GM18858 (cell line): Measurements from ENCODE around the gene EPHB4.
"Not testable (repeated sequence)": the region's sequence is repeated elsewhere in the genome, so short reads cannot be mapped to it uniquely, and the experiment has no call there.

Experiments
- ATAC-seq: cut with Tn5 transposase; IDR thresholded peaks from one replicate; pipeline ENCODE4 v1.9.1; 2021; ENCODE audit not compliant: unreplicated experiment

The EPHB4 gene

DNA sequence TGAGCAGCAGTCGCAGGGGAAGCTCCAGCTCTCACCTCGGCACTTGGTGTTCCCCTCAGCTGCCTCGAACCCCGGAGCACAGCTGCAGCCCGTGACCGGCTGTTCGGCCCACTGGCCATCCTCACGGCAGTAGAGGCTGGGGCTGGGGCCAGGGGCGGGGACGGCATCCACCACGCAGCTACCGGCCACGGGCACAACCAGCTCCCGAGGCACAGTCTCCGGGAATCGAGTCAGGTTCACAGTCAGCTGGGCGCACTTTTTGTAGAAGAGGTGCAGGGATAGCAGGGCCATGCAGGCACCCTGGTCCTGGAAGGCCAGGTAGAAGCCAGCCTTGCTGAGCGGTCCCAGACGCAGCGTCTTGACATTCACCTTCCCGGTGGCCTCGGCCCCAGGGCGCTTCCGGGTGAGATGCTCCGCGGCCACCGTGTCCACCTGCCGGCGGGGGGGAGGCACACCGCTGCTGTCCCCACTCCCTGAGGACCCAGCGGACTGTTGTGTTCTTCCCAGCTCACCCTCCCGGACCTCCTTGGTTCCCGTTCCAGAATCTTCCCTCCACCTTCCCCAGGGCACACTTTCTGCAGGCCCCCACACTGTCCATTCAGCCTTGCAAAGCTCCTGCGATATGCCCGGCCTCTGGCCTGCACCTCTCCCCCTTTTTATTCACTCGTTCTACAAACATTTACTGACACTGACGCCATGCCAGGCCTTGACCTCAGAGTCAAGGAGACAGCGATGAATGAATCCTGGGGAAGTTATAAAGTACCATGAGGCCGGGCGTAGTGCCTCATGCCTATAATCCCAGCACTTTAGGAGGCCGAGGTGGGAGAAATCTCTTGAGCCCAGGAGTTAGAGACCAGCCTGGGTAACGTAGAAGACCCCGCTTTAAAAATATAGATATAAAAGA is 4.8 kb downstream of the EPHB4 start:
- no peak for ATAC-seq

DNA sequence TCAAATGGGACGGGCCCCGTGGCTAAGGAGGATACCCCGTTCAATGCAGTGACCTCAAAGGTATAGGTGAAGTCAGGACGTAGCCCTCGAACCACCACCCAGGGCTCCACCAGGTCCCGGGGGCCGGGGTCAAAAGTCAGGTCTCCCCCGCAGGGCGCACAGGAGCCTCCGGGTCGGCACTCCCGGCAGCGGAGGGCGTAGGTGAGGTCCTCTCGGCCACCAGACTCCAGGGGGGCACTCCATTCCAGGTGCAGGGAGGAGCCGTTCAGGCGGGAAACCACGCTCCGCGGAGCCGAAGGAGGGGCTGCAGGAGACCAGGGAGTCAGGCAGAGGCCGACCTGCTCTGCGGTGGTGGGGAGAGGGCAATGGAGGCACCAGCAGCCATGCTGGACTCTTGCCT is 7.7 kb downstream of the EPHB4 start:
- no peak for ATAC-seq

DNA sequence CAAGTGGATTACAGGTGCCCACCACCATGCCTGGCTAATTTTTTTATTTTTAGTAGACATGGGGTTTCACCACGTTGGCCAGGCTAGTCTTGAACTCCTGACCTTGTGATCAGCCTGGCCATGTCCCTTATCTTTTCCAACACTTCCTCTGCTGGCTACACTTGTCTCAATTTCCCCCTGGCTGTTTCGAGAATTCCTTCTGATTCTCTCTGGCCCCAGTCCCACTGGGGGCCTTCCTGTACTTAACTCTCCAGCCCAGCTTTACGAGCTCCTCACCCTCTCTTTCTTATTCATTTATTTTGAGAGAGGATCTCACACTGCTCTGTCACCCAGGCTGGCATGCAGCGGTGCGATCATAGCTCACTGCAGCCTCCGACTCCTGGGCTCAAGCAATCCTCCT is 8.5 kb downstream of the EPHB4 start:
- no peak for ATAC-seq

DNA sequence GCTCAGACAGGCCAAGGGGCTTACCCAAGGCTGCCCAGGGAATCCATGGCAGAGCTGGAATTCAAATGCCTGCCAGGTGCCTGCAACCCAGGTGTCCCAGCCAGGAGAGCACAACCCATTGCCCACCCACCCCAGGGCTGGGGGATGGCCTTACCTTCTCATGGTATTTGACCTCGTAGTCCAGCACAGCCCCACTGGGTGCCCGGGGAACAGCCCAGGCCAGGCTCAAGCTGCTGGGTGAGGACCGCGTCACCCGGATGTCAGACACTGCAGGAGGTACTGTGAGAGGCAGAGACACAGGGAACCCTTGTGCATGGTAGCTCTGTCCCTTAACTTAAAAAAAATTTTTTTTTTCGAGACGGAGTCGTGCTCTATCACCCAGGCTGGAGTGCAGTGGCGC is 9.0 kb downstream of the EPHB4 start:
- ATAC-seq: no peak

DNA sequence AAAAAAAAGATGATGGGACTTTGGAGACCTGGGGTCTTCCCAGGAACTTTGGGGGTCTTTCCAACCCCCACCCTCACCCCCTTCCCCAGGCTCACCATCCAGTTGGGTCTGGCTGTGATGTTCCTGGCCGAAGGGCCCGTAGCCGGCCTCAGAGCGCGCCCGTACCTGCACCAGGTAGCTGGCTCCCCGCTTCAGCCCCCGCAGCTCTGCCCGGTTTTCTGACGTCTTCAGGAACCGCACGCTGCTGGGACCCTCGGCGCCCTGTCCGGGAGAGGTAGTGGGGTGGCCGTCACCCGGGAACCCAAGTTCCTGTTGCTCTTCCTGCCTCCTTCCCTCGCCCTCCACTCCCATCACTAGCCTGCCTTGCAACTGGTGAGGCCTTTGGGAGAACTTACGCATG is 10.2 kb downstream of the EPHB4 start:
- ATAC-seq: no peak

DNA sequence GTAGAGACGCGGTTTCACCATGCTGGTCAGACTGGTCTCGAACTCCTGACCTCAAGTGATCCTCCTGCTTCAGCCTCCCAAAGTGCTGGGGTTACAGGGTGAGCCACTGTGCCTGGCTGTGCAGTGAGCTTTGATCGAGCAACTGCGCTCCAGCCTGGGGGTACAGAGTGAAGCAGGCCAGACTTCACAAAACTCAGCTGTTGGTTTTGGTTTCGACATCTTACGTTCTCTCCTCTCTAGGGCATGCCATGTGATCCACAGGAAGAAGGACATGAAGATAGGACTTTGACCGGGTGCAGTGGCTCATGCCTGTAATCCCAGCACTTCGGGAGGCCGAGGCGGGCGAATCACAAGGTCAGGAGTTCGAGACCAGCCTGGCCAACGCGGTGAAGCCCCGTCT is 10.8 kb downstream of the EPHB4 start:
- ATAC-seq: not testable (repeated sequence)

DNA sequence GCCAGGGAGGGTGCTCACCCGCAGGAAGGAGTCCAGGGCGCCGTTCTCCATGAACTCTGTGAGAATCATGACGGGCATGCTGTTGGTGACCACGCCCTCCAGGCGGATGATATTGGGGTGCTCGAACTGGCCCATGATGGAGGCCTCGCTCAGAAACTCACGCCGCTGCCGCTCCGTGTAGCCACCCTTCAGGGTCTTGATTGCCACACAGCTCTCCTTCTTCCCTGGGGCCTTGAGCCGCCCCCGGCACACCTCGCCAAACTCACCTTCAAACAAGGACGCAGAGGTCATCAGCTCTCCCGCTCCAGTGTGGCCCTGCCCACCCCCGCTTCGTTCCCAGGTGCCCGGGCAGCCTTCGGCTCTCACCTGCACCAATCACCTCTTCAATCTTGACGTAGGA is 14.6 kb downstream of the EPHB4 start:
- no peak for ATAC-seq

DNA sequence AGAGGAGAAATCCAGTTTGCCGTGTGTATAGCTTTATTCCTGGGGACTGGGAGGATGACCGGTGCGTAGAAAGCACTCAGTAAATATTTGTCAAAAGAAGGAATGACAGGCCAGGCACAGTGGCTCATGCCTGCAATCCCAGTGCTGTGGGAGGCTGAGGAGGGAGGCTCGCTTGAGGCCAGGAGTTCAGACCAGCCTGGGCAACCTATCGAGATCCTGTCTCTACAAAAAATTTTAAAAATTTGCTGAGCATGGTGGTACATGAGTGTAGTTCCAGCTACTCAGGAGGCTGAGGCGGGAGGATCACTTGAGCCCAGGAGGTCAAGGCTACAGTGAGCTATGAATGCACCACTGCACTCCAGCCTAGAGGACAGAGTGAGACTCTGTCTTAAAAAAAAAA is 15.8 kb downstream of the EPHB4 start:
- ATAC-seq: no peak

DNA sequence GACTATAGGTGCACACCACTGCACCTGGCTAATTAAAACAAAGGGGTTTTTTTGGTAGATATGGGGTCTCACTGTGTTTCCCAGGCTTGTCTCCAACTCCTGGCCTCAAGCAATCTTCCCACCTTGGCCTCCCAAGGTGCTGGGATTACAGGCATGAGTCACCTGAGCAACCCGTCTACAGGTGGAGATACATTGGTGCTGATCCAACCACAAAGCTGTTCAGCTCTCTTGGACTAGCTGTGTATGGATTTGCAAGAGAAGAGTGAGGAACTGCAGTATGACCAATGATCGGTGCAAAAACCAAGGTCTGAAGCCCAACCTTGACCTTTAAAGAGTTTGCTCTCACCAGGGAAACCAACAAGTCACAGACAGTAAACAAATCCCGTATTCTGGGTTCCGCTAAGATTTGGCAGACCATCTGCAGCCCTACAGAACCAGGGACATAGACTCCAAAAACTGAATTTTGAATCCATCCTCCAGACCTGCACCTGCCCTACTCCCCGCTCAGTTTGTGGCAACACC is 18.9 kb downstream of the EPHB4 start:
- no peak for ATAC-seq

DNA sequence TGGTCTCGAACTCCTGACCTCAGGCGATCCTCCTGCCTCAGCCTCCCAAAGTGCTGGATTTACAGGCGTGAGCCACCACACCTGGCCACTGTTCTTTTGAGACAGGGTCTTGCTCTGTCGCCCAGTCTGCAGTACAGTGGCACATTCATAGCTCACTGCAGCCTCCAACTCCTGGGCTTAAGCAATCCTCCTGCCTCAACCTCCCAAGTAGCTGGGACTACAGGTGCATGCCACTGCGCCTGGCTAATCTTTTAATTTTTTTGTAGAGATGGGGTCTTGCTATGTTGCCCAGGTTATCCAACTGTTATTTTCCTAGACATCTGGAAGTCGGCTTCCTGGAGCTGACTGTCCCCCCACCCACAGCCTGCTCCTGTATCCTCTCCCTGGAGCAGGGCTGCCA is 20.4 kb downstream of the EPHB4 start:
- ATAC-seq: not testable (repeated sequence)

DNA sequence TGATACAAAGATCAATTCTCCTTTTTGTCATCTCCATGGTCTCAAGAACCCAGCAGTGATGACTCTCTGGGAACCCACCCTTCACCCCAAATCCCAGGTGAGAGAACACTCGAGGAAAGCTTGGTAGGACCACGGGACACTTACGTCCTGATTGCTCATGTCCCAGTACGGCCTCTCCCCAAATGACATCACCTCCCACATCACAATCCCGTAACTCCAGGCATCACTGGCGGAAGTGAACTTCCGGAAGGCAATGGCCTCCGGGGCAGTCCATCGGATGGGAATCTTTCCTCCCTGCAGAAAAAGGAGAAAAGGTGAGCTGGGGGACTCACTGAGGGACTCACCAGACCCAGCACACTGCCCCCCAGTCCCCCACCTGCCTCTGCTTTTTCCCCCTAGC is 21.0 kb downstream of the EPHB4 start:
- ATAC-seq: no peak

DNA sequence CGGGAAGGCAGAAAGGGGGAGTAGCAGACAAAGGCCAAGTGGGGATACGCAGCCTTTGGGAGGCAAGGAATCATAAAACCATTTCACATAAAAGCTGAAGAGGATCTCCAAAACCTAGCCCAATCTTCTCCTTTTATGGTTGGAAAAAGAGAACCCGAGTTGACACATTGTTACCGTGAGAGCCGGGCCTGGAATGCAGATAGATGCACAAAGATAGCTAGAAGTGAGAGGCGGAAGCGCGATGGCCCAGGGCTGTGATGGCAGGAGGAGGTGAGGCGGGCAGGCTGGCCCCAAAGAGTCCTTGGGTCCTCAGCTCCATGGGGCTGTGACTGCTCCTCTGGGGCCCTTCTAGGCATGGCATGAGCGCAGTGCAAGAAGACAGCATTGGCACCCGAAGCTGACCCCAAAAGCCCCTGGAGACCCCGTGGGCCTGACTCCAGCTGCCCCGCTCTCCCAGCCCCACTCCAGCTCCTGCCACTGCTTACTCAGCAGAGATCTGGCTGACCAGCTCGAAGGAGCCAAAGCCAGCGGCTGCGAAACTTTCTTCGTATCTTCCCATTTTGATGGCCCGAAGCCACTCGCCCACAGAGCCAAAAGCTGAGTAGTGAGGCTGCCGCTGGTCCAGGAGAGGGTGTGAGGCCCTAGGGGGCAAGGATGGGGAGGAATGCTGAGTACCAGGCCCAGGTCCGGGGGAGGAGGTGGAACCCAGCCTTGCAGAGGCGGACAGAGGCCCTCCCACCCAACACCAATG is 22.5 kb downstream of the EPHB4 start:
- no peak for ATAC-seq

DNA sequence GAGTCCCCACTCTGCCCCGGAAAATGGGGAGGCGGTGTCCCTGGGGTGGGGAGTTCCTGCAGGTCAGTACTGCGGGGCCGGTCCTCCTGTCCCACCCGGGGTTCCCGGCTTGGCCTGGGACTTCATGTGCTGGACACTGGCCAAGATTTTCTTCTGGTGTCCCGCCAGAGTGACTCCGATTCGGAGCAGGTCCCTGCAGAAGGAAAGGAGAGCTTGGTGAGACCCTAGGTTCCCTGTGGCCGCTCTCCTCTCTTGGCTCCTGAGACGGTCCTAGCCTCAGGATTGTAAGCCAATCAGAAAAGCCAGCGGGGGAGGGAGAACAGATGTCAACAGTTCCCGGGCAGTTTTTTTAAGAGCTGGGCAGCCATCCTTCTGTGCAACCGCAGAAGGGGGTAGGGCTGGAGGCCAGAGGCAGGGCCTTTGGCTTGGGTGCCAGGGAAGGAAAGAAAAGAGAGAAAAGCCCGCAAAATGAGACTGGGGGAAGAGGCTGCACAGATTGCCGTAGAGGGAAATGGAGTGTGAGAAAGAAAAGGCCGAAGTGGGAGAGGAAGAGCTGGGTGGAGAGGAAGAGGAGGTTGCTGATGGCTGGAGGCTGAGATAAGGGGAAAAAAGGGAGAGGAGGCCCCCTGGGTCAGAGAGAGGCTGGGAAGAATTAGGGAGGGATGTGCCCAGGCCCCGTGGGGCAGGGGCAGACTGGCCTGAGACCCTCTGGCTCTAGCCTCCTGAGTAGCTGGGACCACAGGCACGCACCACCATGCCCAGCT is 23.7 kb downstream of the EPHB4 start:
- ATAC-seq: peak; percentile 89

DNA sequence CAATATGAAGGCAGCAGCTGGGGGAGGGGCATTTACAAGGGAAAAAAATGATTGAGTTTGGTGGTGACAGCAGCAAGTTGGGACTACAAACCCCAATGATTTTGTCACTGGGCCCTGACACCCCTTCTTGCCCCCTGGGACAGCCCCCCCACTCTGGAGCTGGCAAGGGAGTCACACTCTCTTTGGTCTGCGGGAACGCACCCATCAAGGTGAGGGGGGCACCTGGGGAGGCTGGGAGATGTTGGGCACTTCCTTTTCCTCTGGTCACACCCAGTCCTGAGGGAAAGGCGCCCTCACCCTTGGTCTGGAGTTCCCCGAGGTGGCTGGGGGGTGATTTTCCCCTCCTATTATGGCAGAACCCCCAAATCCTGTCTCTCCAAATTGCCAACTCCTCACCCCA is 24.4 kb downstream of the EPHB4 start:
- no peak for ATAC-seq

DNA sequence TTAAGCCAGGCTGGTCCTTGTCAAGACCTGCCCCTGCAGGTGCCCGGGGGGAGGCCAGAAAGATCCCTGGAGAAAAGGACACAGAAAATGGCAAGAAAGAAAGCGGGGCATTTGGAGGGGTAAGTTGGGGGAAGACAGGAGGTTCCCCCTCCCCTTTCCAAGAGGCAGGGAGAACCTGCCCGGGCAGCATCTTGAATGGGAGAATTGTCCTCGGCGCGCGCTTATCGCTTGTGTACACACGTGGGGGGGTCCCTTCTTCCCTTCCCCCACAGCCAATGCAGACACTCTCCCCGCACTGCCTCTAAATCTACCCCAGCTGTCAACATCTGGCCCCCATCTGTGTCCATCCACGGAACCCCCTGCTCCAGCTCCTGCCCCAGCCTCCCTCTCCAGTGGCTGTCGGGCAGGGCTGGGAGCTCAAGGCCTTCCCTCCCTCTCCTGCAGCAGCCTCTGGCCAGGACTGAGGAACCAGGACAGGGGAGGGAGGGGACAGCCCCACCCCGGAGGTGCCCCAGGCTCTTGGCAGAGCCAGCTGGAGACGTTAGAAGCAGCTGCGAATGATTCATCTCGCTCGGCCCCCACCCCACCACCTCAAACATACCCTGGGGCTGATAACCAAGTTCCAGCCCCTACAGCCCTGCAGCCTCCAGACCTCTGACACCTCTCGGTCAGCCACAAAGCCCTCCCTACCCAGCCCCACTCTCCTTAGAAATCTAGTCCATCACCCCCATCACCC is 25.3 kb downstream of the EPHB4 start:
- ATAC-seq: no peak

DNA sequence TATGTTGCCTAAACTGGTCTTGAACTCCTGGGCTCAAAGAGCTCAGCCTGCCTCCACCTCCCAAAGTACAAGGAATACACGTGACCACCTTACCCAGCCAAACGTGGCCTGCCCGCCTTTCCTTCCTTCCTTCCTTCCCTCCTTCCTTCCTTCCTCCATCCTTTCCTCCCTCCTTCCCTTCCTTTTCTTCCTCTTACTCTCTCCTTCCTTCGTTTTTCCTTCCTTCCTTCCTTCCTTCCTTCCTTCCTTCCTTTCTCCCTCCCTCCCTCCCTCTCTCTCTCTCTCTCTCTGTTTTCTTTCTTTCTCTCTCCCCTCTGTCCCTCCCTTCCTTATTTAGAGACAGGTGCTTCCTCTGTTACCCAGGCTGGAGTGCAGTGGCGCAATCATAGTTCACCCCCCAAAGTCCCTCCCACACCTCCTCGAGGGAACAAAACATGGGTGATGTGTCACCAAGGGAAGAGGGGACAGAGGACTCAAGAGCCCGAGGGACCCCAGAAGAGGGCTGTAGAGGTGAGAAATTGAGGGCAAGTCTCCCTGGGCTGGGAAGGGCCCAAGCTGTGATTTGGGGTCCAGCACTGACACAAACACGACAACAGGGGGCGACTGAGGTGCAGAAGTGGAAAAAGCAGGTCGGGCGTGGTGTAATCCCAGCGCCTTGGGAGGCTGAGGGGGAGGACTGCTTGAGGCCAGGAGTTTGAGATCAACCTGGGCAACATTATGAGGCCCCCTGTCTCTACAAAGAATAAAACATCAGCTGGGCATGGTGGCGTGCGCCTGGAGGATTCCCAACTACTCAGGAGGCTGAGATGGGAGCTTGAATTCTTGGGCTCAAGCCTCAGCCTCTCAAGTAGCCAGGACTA is 28.1 kb downstream of the EPHB4 start:
- no peak for ATAC-seq

DNA sequence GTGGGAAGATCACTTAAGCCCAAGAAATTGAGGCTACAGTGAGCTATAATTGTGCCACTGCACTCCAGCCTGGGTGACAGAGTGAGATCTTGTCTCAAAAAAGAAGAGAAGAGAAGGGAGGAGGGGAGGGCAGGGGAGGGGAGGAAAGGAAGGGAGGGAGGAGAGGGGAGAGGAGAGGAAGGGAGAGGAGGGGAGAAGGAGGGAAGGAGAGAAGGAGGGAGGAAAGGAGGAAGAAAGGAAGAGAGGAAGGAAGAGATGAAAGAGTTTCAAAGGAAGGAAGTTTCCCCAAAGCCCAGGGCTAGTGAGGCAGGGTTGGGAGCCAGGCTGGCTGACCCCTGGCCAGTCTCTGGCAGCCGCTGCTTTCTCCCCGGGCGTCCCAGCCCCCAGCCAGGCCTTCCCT is 32.6 kb downstream of the EPHB4 start:
- no peak for ATAC-seq

DNA sequence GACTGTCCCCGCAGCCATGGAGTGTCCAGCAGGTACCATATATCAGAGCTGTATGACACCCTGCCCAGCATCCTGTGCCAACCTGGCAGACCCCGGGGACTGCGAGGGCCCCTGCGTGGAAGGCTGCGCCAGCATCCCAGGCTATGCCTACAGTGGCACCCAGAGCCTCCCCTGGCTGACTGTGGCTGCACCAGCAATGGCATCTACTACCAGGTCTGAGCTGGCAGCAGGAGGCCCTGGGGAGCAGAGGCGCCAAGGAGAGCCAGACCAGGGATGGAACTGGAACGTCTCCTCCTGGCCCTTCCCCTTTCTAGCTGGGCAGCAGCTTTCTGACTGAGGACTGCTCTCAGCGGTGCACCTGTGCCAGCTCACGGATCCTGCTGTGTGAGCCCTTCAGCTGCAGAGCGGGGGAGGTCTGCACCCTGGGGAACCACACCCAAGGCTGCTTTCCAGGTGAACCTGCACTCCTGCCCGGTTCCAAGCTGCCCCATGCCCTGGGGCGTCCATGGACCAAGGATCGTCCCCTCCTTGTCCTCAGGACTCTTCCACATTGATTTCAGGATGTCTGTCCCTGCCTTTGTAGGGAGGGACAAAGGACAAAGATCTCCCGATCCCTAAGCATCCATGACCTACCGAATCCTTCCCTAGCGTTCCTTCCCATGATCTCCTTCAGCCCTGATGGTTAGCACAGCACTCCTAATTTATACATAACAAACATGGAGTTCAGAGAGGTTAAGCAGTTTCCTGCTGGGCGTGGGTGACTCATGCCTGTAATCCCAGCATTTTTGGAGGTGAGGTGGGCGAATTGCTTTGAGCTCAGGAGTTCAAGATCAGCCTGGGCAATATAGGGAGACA is 33.3 kb downstream of the EPHB4 start:
- no peak for ATAC-seq
